AG09309 (cell line): ENCODE data around the gene RNF38.
"Not testable (repeated sequence)": the region's sequence is repeated elsewhere in the genome, so short reads cannot be mapped to it uniquely, and the experiment has no call there.

ENCODE experiments used
- DNase-seq: peaks from one replicate; pipeline ENCODE4 v3.0.0-alpha.2; 2010; ENCODE audit warnings: low read depth
- H3K4me3 ChIP-seq: 2 replicates; pipeline ENCODE4 v1.5.1; 2011; ENCODE audit warnings: mild to moderate bottlenecking, low read depth, low read length, moderate library complexity; ENCODE audit not compliant: control insufficient read depth
- CTCF ChIP-seq: IDR thresholded peaks from 2 replicates; pipeline ENCODE4 v1.5.1; 2011; ENCODE audit warnings: mild to moderate bottlenecking, low read depth, low read length, inconsistent platforms; ENCODE audit not compliant: insufficient read depth, control insufficient read depth; ENCODE audit errors: missing control alignments

Gene RNF38

DNA sequence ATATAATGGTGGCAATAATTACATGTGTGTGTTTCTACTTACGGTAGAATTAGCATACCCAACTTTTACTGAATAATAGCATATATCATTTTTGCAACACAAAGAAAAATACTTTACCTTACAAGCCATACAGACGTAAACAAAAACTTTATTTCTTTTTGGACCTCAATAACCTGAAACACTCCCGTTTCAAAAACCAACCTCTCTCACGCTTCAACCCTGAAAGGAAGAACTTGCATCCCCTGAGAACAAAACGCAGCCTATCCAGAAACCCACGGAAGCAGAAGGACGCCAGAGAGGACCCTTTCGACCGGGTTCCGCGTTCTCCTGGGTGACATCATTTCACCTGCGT is at the start of gene RNF38:
Gene RNF38 (minus strand): TSS at position 290 of the 352 bp plus-strand sequence. CDS start 161 bp downstream, at position 129.
- TF ChIP-seq CTCF, result no peak
- H3K4me3 ChIP-seq, result peak within 1 kb of the TSS; percentile 89
- DNase-seq, result no peak

DNA sequence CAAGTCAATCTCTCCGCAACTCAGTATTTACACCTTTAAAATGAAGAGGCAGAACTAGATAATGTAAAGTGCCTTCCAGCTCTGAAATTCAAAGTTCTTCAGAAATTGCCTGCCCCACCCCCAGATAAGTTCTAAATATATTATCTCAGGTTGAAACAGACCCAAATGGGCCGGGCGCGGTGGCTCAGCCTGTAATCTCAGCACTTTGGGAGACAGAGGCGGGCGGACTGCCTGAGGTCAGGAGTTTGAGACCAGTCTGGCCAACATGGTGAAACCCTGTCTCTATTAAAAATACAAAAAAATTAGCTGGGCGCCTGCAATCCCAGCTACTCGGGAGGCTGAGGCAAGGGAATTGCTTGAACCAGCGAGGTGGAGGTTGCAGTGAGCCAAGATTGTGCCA is 48.5 kb upstream of the RNF38 start:
- not testable (repeated sequence) for DNase-seq, H3K4me3 ChIP-seq

GRCh38 chr9:36448017-36448416 is 47.9 kb upstream of the RNF38 start:
- DNase-seq, result no peak
- no peak for TF ChIP-seq CTCF
- no peak overlapping the region for H3K4me3 ChIP-seq

DNA sequence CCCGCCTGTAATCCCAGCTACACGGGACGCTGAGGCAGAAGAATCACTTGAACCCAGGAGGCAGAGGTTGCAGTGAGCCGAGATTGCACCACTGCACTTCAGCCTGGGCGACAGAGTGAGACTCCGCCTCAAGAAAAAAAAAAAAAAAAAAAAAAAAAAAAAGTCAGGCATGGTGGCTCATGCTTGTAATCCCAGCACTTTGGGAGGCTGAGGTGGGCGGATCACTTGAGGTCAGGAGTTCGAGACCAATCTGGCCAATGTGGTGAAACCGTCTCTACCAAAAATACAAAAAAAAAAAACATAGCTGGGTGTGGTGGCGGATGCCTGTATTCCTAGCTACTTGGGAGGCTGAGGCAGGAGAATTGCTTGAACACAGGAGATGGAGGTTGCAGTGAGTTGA is 46.6 kb upstream of the RNF38 start:
- H3K4me3 ChIP-seq, DNase-seq: not testable (repeated sequence)

DNA sequence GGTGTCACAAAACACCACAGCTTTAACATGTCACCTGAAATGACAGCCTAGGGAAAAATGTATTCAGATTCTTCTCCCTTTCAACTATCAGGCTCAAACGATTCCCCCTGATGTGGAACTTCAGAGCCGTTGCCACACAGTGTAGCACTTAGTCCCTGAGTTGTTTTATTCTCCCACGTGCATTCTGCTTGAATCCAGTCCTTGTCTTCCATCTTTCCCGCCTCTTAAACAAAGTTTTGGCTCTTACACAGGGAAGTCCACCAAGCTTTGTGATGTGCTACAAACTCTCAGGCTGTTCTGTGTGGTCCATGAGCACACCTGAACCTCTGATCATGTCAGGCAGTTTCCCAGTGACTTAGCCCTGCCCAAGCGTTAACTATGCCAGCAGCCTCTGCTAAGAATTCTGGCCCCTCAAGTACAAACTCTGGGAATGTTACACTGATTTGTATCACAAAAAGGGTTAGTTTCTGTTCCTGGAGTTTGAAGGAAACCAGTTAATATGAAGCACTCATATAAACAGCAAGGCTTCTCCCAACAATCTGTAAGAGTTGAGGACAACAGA is 45.8 kb upstream of the RNF38 start:
- no peak for DNase-seq
- no peak overlapping the region for H3K4me3 ChIP-seq
- TF ChIP-seq CTCF, result no peak

DNA sequence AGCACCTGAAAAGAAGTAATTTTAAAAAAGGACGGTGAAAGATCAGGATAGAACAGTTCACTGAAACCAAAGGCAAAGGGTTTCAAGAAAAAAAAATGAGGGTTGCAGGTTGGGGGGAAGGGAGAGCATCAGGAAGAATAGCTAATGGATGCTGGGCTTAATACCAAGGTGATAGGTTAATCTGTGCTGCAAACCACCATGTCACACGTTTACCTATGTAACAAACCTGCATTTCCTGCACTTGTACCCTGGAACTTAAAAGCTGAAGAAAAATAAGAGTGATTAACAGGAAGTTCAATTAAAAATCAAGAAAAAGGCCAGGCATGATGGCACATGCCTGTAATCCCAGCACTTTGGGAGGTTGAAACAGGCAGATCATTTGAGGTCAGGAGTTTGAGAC is 44.1 kb upstream of the RNF38 start:
- no peak overlapping the region for H3K4me3 ChIP-seq
- no peak for DNase-seq
- no peak for TF ChIP-seq CTCF

GRCh38 chr9:36443581-36443980 is 43.5 kb upstream of the RNF38 start:
- TF ChIP-seq CTCF, result no peak
- DNase-seq, result no peak

GRCh38 chr9:36442710-36443109 is 42.6 kb upstream of the RNF38 start:
- no peak overlapping the region for H3K4me3 ChIP-seq
- no peak for DNase-seq
- TF ChIP-seq CTCF, result no peak

More at GRCh38 chr9:36443581-36443980, 43.5 kb upstream of the RNF38 start:
- no peak overlapping the region for H3K4me3 ChIP-seq
